GM06990 (cell line): ENCODE data around the gene TCTN2.

Experiments
- DNase-seq: peaks from one replicate; pipeline ENCODE4 v3.0.0-alpha.2; 2011; ENCODE audit not compliant: insufficient read length; ENCODE audit errors: extremely low read depth
- H3K27me3 ChIP-seq: replicated peaks from 2 replicates; pipeline ENCODE4 v1.6.0; 2011; ENCODE audit warnings: low read length; ENCODE audit not compliant: control insufficient read depth, insufficient read depth
- H3K36me3 ChIP-seq: 2 replicates; pipeline ENCODE4 v1.5.1; 2011; ENCODE audit warnings: low read length; ENCODE audit not compliant: control insufficient read depth, insufficient read depth
- H3K4me3 ChIP-seq: replicated peaks from 2 replicates; pipeline ENCODE4 v1.5.1; 2011; ENCODE audit warnings: low read depth, mild to moderate bottlenecking, control low read depth, low read length
- TF ChIP-seq, protein P1 (sequence below): IDR thresholded peaks from 2 replicates; pipeline ENCODE4 v1.5.1; 2011; ENCODE audit warnings: low read length, control low read depth, mild to moderate bottlenecking, inconsistent platforms; ENCODE audit not compliant: insufficient read depth, poor library complexity, severe bottlenecking

Gene TCTN2

DNA sequence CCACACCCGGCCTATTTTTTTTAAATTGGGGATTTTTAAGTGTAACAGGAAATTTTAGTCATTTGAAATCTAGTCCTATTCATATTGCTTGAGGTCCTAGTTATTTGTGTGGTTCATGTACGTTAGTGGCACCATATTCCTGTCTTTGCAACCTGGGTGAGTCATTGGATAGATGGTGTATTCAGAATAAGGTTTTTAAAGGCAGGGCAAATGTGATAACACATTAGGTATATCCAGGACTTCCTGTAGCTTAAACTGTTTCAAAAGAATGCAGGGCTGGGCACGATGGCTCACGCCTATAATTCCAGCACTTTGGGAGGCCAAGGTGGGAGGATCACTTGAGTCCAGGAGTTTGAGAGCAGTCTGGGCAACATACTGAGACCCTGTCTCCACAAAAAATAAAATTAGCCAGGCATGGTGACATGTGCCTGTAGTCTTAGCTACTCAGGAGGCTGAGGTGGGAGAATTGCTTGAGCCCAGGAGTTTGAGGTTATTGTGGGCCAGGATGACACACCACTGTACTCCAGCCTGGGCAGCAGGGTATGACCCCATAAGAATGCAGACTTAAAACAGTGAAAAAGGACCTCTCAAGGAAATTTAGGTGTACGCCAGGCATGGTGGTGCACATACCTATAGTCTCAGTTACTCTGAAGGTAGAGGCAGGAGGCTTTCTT lies 49.4 kb downstream of the TCTN2 start:
- Histone ChIP-seq H3K36me3 (peaks cover 6% of the 10 kb centered on the region), H3K27me3 (no peaks in the 10 kb centered on the region), H3K4me3 (no peak overlapping the region)
- TF ChIP-seq, protein P1, sequence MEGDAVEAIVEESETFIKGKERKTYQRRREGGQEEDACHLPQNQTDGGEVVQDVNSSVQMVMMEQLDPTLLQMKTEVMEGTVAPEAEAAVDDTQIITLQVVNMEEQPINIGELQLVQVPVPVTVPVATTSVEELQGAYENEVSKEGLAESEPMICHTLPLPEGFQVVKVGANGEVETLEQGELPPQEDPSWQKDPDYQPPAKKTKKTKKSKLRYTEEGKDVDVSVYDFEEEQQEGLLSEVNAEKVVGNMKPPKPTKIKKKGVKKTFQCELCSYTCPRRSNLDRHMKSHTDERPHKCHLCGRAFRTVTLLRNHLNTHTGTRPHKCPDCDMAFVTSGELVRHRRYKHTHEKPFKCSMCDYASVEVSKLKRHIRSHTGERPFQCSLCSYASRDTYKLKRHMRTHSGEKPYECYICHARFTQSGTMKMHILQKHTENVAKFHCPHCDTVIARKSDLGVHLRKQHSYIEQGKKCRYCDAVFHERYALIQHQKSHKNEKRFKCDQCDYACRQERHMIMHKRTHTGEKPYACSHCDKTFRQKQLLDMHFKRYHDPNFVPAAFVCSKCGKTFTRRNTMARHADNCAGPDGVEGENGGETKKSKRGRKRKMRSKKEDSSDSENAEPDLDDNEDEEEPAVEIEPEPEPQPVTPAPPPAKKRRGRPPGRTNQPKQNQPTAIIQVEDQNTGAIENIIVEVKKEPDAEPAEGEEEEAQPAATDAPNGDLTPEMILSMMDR: no peak
- no peak for DNase-seq

GRCh38 chr12:123721245-123721644 lies 50.3 kb downstream of the TCTN2 start:
- Histone ChIP-seq H3K36me3 (peaks cover 6% of the 10 kb centered on the region), H3K4me3 (no peak overlapping the region), H3K27me3 (no peaks in the 10 kb centered on the region)
- DNase-seq: no peak
- TF ChIP-seq, protein P1: no peak

DNA sequence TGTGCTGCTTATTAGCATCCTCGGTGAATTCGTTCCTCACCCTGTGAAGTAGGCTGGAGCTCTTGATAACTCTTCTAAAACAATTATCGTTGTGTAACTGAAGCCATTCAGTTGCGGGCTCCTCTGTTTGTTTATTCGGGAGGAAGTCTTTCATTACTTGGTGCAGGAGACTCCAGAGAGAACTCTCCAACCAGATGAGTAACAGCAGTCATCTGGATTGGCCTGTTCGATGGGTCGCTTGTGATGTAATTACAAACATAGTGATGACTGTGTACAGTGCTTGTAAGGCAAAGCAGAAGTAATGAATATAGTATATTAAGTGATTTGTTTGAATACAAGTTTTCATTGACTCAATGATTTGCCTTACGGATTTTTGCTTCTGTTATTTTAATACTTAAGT lies 52.1 kb downstream of the TCTN2 start:
- TF ChIP-seq, protein P1: no peak
- Histone ChIP-seq H3K36me3 (peaks cover 13% of the 10 kb centered on the region), H3K27me3 (no peaks in the 10 kb centered on the region), H3K4me3 (no peak overlapping the region)
- no peak for DNase-seq

DNA sequence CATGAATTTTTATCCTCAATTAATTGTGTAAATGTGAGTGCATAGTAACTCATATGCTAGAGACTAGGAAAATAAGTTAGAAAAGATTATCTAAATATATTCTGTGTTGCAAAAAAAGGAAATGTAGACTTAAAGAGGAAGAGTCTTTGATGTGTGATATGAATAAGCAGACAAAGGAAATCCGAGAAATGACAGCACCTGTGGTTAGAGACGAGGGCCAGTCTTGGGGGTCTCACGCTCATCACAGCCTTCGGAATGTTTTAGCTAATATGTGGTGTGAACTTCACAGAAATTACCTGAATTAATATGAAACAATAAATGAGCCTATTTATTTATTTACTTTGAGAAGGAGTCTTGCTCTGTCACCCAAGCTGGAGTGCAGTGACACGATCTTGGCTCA lies 52.9 kb downstream of the TCTN2 start:
- no peak for DNase-seq
- TF ChIP-seq, protein P1: no peak
- Histone ChIP-seq H3K4me3 (no peak overlapping the region), H3K27me3 (no peaks in the 10 kb centered on the region), H3K36me3 (peaks cover 16% of the 10 kb centered on the region)

GRCh38 chr12:123726244-123726643 lies 55.3 kb downstream of the TCTN2 start:
- no peak overlapping the region for H3K4me3 ChIP-seq
- DNase-seq: no peak
- TF ChIP-seq, protein P1: no peak
- H3K27me3 ChIP-seq: no peaks in the 10 kb centered on the region
- peaks cover 13% of the 10 kb centered on the region for H3K36me3 ChIP-seq

- Histone ChIP-seq H3K27me3 (no peaks in the 10 kb centered on the region), H3K36me3 (peaks cover 13% of the 10 kb centered on the region), H3K4me3 (no peak overlapping the region)
- TF ChIP-seq, protein P1: no peak
- DNase-seq: no peak
These were observed 56.0 kb downstream of the TCTN2 start for GRCh38 chr12:123726962-123727361.
